ENCODE measurements around the gene SCAMP3. TPM values are rescaled to one million over a fixed set of nuclear protein-coding genes. Genes with fewer than 3 reads are reported as not detected.
A peak's percentile ranks its signal among the peaks of the same experiment; 100 is the strongest.

Gene SCAMP3
- total and polyA plus RNA-seq, 2 of the 4 experiments (the other 2 are of a cell fraction): 30.5 to 118 TPM

DNA sequence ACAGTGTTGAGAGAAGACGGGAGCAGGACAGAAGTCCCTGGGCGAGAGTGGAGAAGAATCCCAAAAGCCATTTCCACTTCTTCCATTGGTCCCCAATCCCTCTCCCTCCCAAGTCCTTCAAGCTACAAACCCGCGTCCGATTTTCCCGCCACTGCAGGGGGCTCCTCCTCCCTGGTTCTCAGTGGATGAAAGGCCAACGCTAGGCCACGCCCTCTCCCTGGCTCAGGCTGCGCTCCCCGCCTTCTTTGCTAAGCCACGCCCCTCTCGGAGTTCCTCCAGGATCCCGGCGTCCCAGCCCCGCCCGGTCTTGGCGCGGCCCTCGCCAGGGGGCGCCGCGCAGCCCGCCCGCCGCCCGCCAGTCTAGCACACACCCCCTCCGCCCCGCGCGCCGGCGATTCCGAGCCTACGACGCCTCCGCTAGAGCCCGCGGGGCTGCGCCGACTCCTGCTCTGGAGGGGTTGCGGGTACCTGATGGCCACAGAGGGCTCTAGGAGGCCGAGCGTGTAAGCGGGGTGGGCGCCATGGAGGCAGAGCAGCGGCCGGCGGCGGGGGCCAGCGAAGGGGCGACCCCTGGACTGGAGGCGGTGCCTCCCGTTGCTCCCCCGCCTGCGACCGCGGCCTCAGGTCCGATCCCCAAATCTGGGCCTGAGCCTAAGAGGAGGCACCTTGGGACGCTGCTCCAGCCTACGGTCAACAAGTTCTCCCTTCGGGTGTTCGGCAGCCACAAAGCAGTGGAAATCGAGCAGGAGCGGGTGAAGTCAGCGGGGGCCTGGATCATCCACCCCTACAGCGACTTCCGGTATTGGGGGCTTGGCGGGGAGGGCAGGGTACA, 15.1 kb upstream of the SCAMP3 start, which contains the start of gene HCN3:
HCN3 (plus strand) TSS at position 394 of the 832 bp plus-strand sequence; CDS start at position 522, 128 bp downstream.
- ChIA-PET CTCF (interaction anchor here (0.5 kb wide), 1 partner anchor 345 kb away, joined by 3 read pairs; no protein-coding TSS in a partner anchor), POLR2A (ENCODE audit: unreplicated experiment) (no interaction called here)
- Histone ChIP-seq H4K91ac (ENCODE audit: insufficient read depth, low read depth, low read length) (no peak within 1 kb of the TSS), H3K27ac (ENCODE audit: insufficient read depth, low read length) (peak within 1 kb of the TSS; percentile 28; the same call in 1 of the 2 replicates), H3K9me1 (ENCODE audit: insufficient read depth, low read length) (peaks cover 5% of the 10 kb centered on the region), H3K9ac (ENCODE audit: low read depth, low read length) (peak within 1 kb of the TSS; percentile 45), H2BK20ac (ENCODE audit: low read depth, low read length) (no peak within 1 kb of the TSS), H3K9me3 (ENCODE audit: control insufficient read depth, insufficient read depth, low read length) (no peaks in the 10 kb centered on the region), H2BK5ac (ENCODE audit: low read depth, low read length, poor library complexity, severe bottlenecking) (no peak within 1 kb of the TSS), H3K18ac (ENCODE audit: low read depth, low read length) (no peak within 1 kb of the TSS), H3K79me1 (ENCODE audit: low read depth in 1 of 2, low read length in 2 of 2) (peaks cover 0 to 21% of the 10 kb centered on the region in 2 experiments; a peak in 2 of 4 replicates), H3K4me2 (ENCODE audit: low read depth, low read length) (peak within 1 kb of the TSS; percentile 81), H4K8ac (ENCODE audit: low read depth in 2 of 2, low read length in 2 of 2) (peak within 1 kb of the TSS; percentile 32 to 58; a peak in 2 of 4 replicates), H3K27me3 (ENCODE audit: control insufficient read depth, insufficient read depth, low read length) (no peaks in the 10 kb centered on the region), H3K36me3 (ENCODE audit: control insufficient read depth, insufficient read depth, low read length) (no peaks in the 10 kb centered on the region), H3K56ac (ENCODE audit: extremely low read depth, insufficient read depth, low read length) (no peak within 1 kb of the TSS), H2BK15ac (ENCODE audit: low read depth, low read length) (no peak within 1 kb of the TSS), H2AK9ac (replicated peaks; ENCODE audit: low read depth, low read length, poor library complexity) (peak within 1 kb of the TSS; percentile 87), H3K23ac (ENCODE audit: low read depth, low read length) (peak within 1 kb of the TSS; percentile 64; the same call in 1 of the 2 replicates), H2BK120ac (ENCODE audit: low read depth, low read length) (no peak within 1 kb of the TSS), H3K14ac (replicated peaks; ENCODE audit: low read depth, low read length) (0 out of 2 replicates have a peak within 1 kb of the TSS, but pooled peaks have one; percentile 57), H2AK5ac (ENCODE audit: low read depth, low read length) (0 out of 2 replicates have a peak within 1 kb of the TSS, but pooled peaks have one; percentile 33), H4K20me1 (ENCODE audit: insufficient read depth, low read length) (peaks cover 7% of the 10 kb centered on the region; the same call in 1 of the 2 replicates), H3K4me1 (ENCODE audit: control insufficient read depth, insufficient read depth, low read length) (peaks cover 1% of the 10 kb centered on the region), H4K5ac (ENCODE audit: low read depth, low read length) (no peak within 1 kb of the TSS), H2AFZ (replicated peaks; ENCODE audit: low read length, poor library complexity) (peak within 1 kb of the TSS; percentile 98), H3K4me3 (ENCODE audit: insufficient read depth, low read depth, low read length) (peak within 1 kb of the TSS; percentile 69), H3K4ac (ENCODE audit: low read depth, low read length) (no peak within 1 kb of the TSS; the same call in 1 of the 2 replicates)
- ATAC-seq (ENCODE audit: low read depth) (peak; percentile 83), DNase-seq (peak; percentile 93)
- TF ChIP-seq SMC3 (IDR thresholded peaks at IDR 0.05; ENCODE audit: low read depth, low read length) (peak; percentile 73), FOS (IDR thresholded peaks at IDR 0.05; ENCODE audit: low read depth, low read length) (no peak), MAZ (IDR thresholded peaks at IDR 0.05; ENCODE audit: borderline replicate concordance, low read depth, low read length) (peak; percentile 98), BHLHE40 (IDR thresholded peaks at IDR 0.05; ENCODE audit: low read depth, low read length) (no peak), NFE2L2 (IDR thresholded peaks at IDR 0.05; ENCODE audit: low read depth, low read length) (0 out of 2 replicates have a peak, but pooled peaks have one; percentile 16), USF2 (IDR thresholded peaks at IDR 0.05; ENCODE audit: low read depth, low read length) (no peak), MXI1 (IDR thresholded peaks at IDR 0.05; ENCODE audit: borderline replicate concordance, low read depth, low read length) (peak; percentile 69), RAD21 (IDR thresholded peaks at IDR 0.05; ENCODE audit: low read length) (peak; percentile 49), CHD1 (IDR thresholded peaks at IDR 0.05; ENCODE audit: low read depth, low read length) (no peak)
- TF ChIP-seq, protein P1, sequence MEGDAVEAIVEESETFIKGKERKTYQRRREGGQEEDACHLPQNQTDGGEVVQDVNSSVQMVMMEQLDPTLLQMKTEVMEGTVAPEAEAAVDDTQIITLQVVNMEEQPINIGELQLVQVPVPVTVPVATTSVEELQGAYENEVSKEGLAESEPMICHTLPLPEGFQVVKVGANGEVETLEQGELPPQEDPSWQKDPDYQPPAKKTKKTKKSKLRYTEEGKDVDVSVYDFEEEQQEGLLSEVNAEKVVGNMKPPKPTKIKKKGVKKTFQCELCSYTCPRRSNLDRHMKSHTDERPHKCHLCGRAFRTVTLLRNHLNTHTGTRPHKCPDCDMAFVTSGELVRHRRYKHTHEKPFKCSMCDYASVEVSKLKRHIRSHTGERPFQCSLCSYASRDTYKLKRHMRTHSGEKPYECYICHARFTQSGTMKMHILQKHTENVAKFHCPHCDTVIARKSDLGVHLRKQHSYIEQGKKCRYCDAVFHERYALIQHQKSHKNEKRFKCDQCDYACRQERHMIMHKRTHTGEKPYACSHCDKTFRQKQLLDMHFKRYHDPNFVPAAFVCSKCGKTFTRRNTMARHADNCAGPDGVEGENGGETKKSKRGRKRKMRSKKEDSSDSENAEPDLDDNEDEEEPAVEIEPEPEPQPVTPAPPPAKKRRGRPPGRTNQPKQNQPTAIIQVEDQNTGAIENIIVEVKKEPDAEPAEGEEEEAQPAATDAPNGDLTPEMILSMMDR (conservative IDR thresholded peaks at IDR 0.05; ENCODE audit: low read depth, low read length): peak; percentile 78
- in situ Hi-C loops (cut with MboI; ENCODE audit: low sequenced_read_pairs) (loop anchor here (5.0 kb wide), 1 partner anchor 40 kb away; no protein-coding TSS in a partner anchor), dilution Hi-C loops (cut with HindIII; ENCODE audit: low sequenced_read_pairs, unreplicated experiment) (no loop called here), intact Hi-C loops (cut with micrococcal nuclease) (loop anchor here (1.0 to 5.0 kb wide), 4 partner anchors 31 to 371 kb away; partner anchors contain the start of gene FDPS)
- 2% methylated on average over 31 of the region's 68 CpGs; no CpG with 5 or more reads in 1 of the 2 experiments for WGBS, 2 experiments (ENCODE audit: extremely low coverage in 2 of 2, insufficient read length in 1 of 2)
- BruUV-seq (replicated peaks): no TSS peak
